MM.1S (cell line): ENCODE data around the gene HSBP1L1.

ENCODE experiments used
- CTCF ChIP-seq: fragments of 300-600 bp; sonication (generic); IDR thresholded peaks from 2 replicates; pipeline ENCODE4 v1.5.1; 2016; ENCODE audit warnings: antibody characterized with exemption, low read length, mixed read lengths
- EZH2 ChIP-seq: fragments of 300-600 bp; sonication (generic); optimal IDR thresholded peaks from 2 replicates; pipeline ENCODE3; 2017; ENCODE audit warnings: low read depth, mild to moderate bottlenecking, antibody characterized with exemption, low read length, mixed read lengths

GRCh38 chr18:79952456-79952995 lies 11.9 kb upstream of the HSBP1L1 start:
- no peak for TF ChIP-seq EZH2
- TF ChIP-seq CTCF = no peak
